K562 (cell line): ENCODE measurements around the gene OTUD5. TPM values are rescaled to one million over a fixed set of nuclear protein-coding genes. Genes with fewer than 3 reads are reported as not detected.
A peak's percentile ranks its signal among the peaks of the same experiment; 100 is the strongest.

Source experiments
- ATAC-seq: fragments of 200-7000 bp; cut with Tn5 transposase; 3 replicates; pipeline ENCODE4 v1.9.1; 2020; ENCODE audit warnings: moderate library complexity
- BruUV-seq: library from RNA; stranded (reverse); fragments of 400-500 nt; replicated peaks from 2 replicates; lab custom pipeline; 2021; lab: Mats Ljungman, UMichigan
- CTCF ChIA-PET: fragments of 300-600 bp; formaldehyde crosslinking; extraction: SDS; loops from one replicate; lab custom pipeline; 2021; ENCODE audit warnings: low intra/inter-chr PET ratio; lab: Yijun Ruan, JAX
- POLR2A ChIA-PET: fragments of 300-600, 350-650 bp; sonication (Branson Sonifier 250); formaldehyde crosslinking; extraction: SDS; loops from one replicate; lab custom pipeline; 2021; ENCODE audit warnings: antibody characterized with exemption, inconsistent platforms; lab: Yijun Ruan, JAX
- DNase-seq, 4 experiments: peaks; one replicate each; pipeline versions ENCODE4 v3.0.0 to v3.0.0-alpha.2; 2011 to 2018; ENCODE audit warnings: low spot score in 3 of 4, mixed read lengths in 3 of 4; ENCODE audit errors: extremely low read depth in 1 of 4
- FAIRE-seq: peaks from 2 replicates; lab custom pipeline; 2011; peaks lifted over from hg19 to GRCh38; lab: Jason Lieb, UNC
- H2AFZ ChIP-seq: 2 replicates; pipeline ENCODE4 v1.6.0; 2011; ENCODE audit warnings: low read depth, low read length, control low read depth, inconsistent platforms
- H3K27ac ChIP-seq: fragments of 200-600 bp; 3 replicates; pipeline ENCODE4 v1.8.0; 2011; ENCODE audit warnings: low read depth, mild to moderate bottlenecking, control low read depth, inconsistent platforms, low read length, moderate library complexity, mixed read lengths; ENCODE audit errors: extremely low read depth
- H3K27me3 ChIP-seq, 2 experiments: fragments of 300-600 bp in 1 of 2; 2 replicates in 1 of 2; 3 replicates in 1 of 2; pipeline versions ENCODE4 v1.6.0 to v1.8.0; 2011; ENCODE audit warnings: inconsistent platforms in 2 of 2, low read length in 2 of 2, mild to moderate bottlenecking in 1 of 2, mixed read lengths in 1 of 2, moderate library complexity in 1 of 2; ENCODE audit not compliant: control insufficient read depth in 2 of 2, insufficient read depth in 2 of 2
- H3K36me3 ChIP-seq: fragments of 300-600 bp; 3 replicates; pipeline ENCODE4 v1.8.0; 2011; ENCODE audit warnings: mild to moderate bottlenecking, low read length, inconsistent platforms; ENCODE audit not compliant: control insufficient read depth, insufficient read depth
- H3K4me1 ChIP-seq, 2 experiments: fragments of 200-600 bp in 1 of 2; replicated peaks in 1 of 2; 2 replicates in 1 of 2; 3 replicates in 1 of 2; pipeline versions ENCODE4 v1.5.1 to v1.8.0; 2011; ENCODE audit warnings: inconsistent platforms in 2 of 2, low read length in 2 of 2, mild to moderate bottlenecking in 1 of 2, mixed read lengths in 1 of 2, moderate library complexity in 1 of 2; ENCODE audit not compliant: control insufficient read depth in 2 of 2, insufficient read depth in 2 of 2
- H3K4me2 ChIP-seq: 2 replicates; pipeline ENCODE4 v1.6.1; 2011; ENCODE audit warnings: low read length, control low read depth, inconsistent platforms, mixed read lengths; ENCODE audit not compliant: insufficient read depth
- H3K4me3 ChIP-seq: fragments of 200-600 bp; sonication (generic), shearing (Covaris generic); 2 replicates; pipeline ENCODE4 v1.5.1; 2016; ENCODE audit warnings: control low read depth, inconsistent platforms
- H3K79me2 ChIP-seq: fragments of 200-600 bp; 3 replicates; pipeline ENCODE4 v1.8.0; 2011; ENCODE audit warnings: low read length, inconsistent platforms; ENCODE audit not compliant: control insufficient read depth, insufficient read depth
- H3K9ac ChIP-seq, 2 experiments: 2 replicates each; pipeline versions ENCODE4 v1.6.0 to v1.6.1; 2011; ENCODE audit warnings: low read depth in 2 of 2, low read length in 2 of 2, control low read depth in 1 of 2, inconsistent platforms in 1 of 2, mild to moderate bottlenecking in 1 of 2, mixed read lengths in 1 of 2; ENCODE audit not compliant: insufficient read depth in 1 of 2
- H3K9me1 ChIP-seq: one replicate; pipeline ENCODE4 v1.6.0; 2011; ENCODE audit warnings: inconsistent platforms, mild to moderate bottlenecking, low read length, moderate library complexity; ENCODE audit not compliant: control insufficient read depth, insufficient read depth
- H3K9me3 ChIP-seq: replicated peaks from 2 replicates; pipeline ENCODE4 v1.5.1; 2011; ENCODE audit warnings: low read depth, low read length, inconsistent platforms; ENCODE audit not compliant: control insufficient read depth, insufficient read depth
- H4K20me1 ChIP-seq: replicated peaks from 2 replicates; pipeline ENCODE4 v1.6.1; 2011; ENCODE audit warnings: low read length, inconsistent platforms, mixed read lengths; ENCODE audit not compliant: control insufficient read depth, insufficient read depth
- LEF1 ChIP-seq: fragments of 450-650 bp; IDR thresholded peaks from 2 replicates; pipeline ENCODE4 v1.6.1; 2016; ENCODE audit warnings: mild to moderate bottlenecking
- RBFOX2 ChIP-seq: fragments of 200-400 bp; formaldehyde crosslinking; IDR thresholded peaks from 2 replicates; pipeline ENCODE4 v1.6.1; 2017; ENCODE audit warnings: low read depth, mild to moderate bottlenecking, low read length, moderate library complexity
- ZMIZ1 ChIP-seq, 2 experiments: fragments of 150-350 bp in 1 of 2; IDR thresholded peaks; 2 replicates each; pipeline ENCODE4 v1.6.1; 2012 to 2016; ENCODE audit warnings: low read depth in 2 of 2, low read length in 2 of 2, mild to moderate bottlenecking in 1 of 2, moderate library complexity in 1 of 2
- ZNF184 ChIP-seq: sonication (generic); formaldehyde crosslinking; IDR thresholded peaks from 2 replicates; pipeline ENCODE4 v1.5.0; 2020; ENCODE audit warnings: missing genetic modification reagents
- ZNF280B ChIP-seq: fragments of 250-450 bp; sonication (Bioruptor Pico); IDR thresholded peaks from 2 replicates; pipeline ENCODE4 v1.5.1; 2021; ENCODE audit warnings: mild to moderate bottlenecking
- WGBS: fragments of 100-300 bp; shearing (Covaris generic); methylation state at CpG from one replicate; pipeline ENCODE4 v1.1.6; 2016; ENCODE audit warnings: low coverage, mixed read lengths; ENCODE audit not compliant: insufficient coverage; ENCODE audit errors: missing lambda C conversion rate; 5-methylcytosine and 5-hydroxymethylcytosine counted together
- in situ Hi-C: fragments of 300-500 bp; cut with MboI; formaldehyde crosslinking; loops from 4 replicates; pipeline ENCODE4 v1.15.0; 2018; ENCODE audit warnings: inconsistent platforms, mixed read lengths
- intact Hi-C: fragments of 100-400 bp; cut with micrococcal nuclease; formaldehyde crosslinking; loops from 2 replicates; pipeline ENCODE4 v1.14.2; 2022
- polyA plus RNA-seq, 8 experiments: library from polyadenylated mRNA; depleted of rRNA in 4 of 8; stranded (reverse) in 5 of 8; unstranded in 3 of 8; fragments of >200 nt; fragmentation: Nextera tagmentation in 2 of 8; fragmentation: Illumina TruSeq in 1 of 8; extraction: Ambion mirVana in 2 of 8; extraction: Trizol in 1 of 8; gene quantifications; 2 replicates each; pipeline versions ENCODE4 v1.2.1 to v1.2.3, GENCODE V29; 2011 to 2014; ENCODE audit warnings: inconsistent platforms in 1 of 8, missing spikeins in 1 of 8
- total RNA-seq, 7 experiments: library from RNA; depleted of rRNA in 6 of 7; stranded (reverse); fragments of >200 nt in 6 of 7; fragmentation: Illumina TruSeq in 2 of 7; extraction: Trizol in 2 of 7; gene quantifications; 2 replicates each; pipeline versions ENCODE4 v1.2.1 to v1.2.3, GENCODE V29; 2011 to 2021; ENCODE audit warnings: low replicate concordance in 1 of 7

OTUD5 gene
- total and polyA plus RNA-seq, 9 of the 15 experiments (the other 6 are each of a cell fraction or from before 2014, with no cell fraction given), result 3.6 to 102 (median 59.0) TPM

GRCh38 chrX:48904626-48905025 is 52.8 kb downstream of the OTUD5 start:
- Histone ChIP-seq H3K4me2 (no peak overlapping the region), H3K27ac (no peak overlapping the region), H3K4me3 (no peak overlapping the region), H2AFZ (no peak overlapping the region), H3K9me1 (no peaks in the 10 kb centered on the region), H4K20me1 (no peaks in the 10 kb centered on the region; the same call in 1 of the 2 replicates), H3K9ac (peak overlapping the region in 1 of 2 experiments; percentile 52; a peak in 1 of 4 replicates), H3K4me1 (peaks cover 1 to 13% of the 10 kb centered on the region in 2 experiments; a peak in 2 of 5 replicates), H3K27me3 (no peaks in the 10 kb centered on the region), H3K36me3 (peaks cover 76% of the 10 kb centered on the region), H3K9me3 (no peaks in the 10 kb centered on the region), H3K79me2 (peaks cover 13% of the 10 kb centered on the region)
- intact Hi-C loops (no loop called here), in situ Hi-C loops (no loop called here)
- DNase-seq (no peak), FAIRE-seq (no peak), ATAC-seq (no peak)
- ChIA-PET POLR2A (interaction anchor here (1.2 kb wide), 1 partner anchor 13 kb away, joined by 6 read pairs; no protein-coding TSS in a partner anchor), CTCF (no interaction called here)
- 89% methylated on average over 7 of the region's 14 CpGs for WGBS
- TF ChIP-seq ZMIZ1 (IDR thresholded peaks at IDR 0.05; ENCODE audit: low read depth in 2 of 2, low read length in 2 of 2) (no peak), RBFOX2 (0 out of 2 replicates have a peak, but pooled peaks have one; percentile 17), LEF1 (no peak), ZNF280B (CRISPR knock-in tag) (no peak), ZNF184 (CRISPR knock-in tag) (no peak)
- BruUV-seq, result no TSS peak
